ENCODE results near the gene SLC25A26.

DNA sequence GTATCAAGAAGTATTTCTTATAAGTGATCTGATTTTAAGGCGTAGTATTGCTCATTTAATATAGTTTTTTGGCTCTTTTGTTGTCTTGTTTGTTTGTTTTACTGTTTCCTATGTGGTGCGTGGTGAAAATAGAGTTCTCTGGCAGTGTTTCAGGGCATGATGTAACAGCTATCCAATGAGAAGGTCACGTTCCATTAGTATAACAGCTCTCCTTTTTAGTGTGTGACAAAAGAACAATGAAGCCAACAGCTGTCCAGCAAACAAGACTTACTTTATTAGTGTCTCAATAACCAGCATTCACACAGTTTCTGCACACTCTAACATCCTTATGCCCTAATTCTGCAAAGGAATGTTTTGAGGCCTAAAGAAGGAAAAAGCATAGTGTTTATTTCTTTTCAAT lies 127.9 kb downstream of the SLC25A26 start:
- TF ChIP-seq, protein P1, sequence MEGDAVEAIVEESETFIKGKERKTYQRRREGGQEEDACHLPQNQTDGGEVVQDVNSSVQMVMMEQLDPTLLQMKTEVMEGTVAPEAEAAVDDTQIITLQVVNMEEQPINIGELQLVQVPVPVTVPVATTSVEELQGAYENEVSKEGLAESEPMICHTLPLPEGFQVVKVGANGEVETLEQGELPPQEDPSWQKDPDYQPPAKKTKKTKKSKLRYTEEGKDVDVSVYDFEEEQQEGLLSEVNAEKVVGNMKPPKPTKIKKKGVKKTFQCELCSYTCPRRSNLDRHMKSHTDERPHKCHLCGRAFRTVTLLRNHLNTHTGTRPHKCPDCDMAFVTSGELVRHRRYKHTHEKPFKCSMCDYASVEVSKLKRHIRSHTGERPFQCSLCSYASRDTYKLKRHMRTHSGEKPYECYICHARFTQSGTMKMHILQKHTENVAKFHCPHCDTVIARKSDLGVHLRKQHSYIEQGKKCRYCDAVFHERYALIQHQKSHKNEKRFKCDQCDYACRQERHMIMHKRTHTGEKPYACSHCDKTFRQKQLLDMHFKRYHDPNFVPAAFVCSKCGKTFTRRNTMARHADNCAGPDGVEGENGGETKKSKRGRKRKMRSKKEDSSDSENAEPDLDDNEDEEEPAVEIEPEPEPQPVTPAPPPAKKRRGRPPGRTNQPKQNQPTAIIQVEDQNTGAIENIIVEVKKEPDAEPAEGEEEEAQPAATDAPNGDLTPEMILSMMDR (IDR thresholded peaks at IDR 0.05) = no peak
- TF ChIP-seq EP300 (IDR thresholded peaks at IDR 0.05) (no peak), POLR2A (IDR thresholded peaks at IDR 0.05) (no peak), POLR2AphosphoS5 (IDR thresholded peaks at IDR 0.05) (no peak)

Measured in gastroesophageal sphincter (tissue), 3 donors.